Measurements from ENCODE around the gene HHAT. TPM values are rescaled to one million over a fixed set of nuclear protein-coding genes. Genes with fewer than 3 reads are reported as not detected.

HHAT gene
- polyA plus RNA-seq, 3 donors, result 1.1 to 1.6 (median 1.5) TPM

DNA sequence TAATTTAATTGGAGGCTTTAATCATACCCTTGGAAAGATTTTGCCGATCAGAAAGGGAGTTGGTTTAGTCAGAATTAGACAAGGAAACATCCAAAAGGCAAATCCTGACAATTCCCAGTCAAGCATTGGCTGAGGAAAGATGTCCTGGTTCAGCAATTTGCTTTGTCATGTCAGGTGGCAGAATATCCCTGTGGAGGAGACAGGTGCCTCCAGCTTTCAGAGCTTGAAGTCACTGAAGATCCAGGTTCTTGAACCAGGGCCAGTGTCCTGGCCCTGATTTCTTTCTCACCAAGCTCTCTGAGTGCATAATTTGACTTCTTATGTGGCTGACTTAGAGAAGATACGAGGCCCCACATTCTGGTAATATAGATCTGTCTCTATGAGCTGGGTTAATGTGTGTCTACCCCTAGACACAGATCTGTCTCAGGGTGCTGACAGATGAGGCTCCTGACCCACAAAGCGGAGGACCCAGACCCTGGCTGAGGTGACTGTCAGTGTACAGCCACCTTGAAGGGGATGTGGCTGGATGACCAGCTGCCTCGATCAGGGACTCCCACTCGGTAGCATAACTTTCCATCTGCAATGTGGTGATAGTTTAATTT, 118.9 kb downstream of the HHAT start:
- no peak for DNase-seq
- Histone ChIP-seq H3K27me3 (ENCODE audit: control insufficient read depth in 2 of 2, insufficient read depth in 2 of 2, low read length in 2 of 2) (no peaks in the 10 kb centered on the region), H3K79me2 (ENCODE audit: insufficient read depth, low read length) (no peaks in the 10 kb centered on the region), H3K27ac (ENCODE audit: low read depth in 1 of 2, low read length in 2 of 2) (no peak overlapping the region), H4K20me1 (ENCODE audit: insufficient read depth, low read length) (no peaks in the 10 kb centered on the region), H3K9me3 (replicated peaks in 1 of 2; ENCODE audit: control insufficient read depth in 1 of 2, insufficient read depth in 1 of 2, low read length in 2 of 2) (no peaks in the 10 kb centered on the region), H3K9ac (ENCODE audit: insufficient read depth, low read length, poor library complexity, severe bottlenecking) (no peak overlapping the region), H3K36me3 (replicated peaks in 1 of 2; ENCODE audit: control insufficient read depth in 1 of 2, insufficient read depth in 2 of 2, low read length in 2 of 2) (no peaks in the 10 kb centered on the region), H3K4me1 (ENCODE audit: control insufficient read depth in 1 of 2, insufficient read depth in 2 of 2, low read length in 2 of 2) (no peaks in the 10 kb centered on the region), H3K4me2 (replicated peaks; ENCODE audit: extremely low read depth, low read length, poor library complexity, severe bottlenecking) (no peak overlapping the region), H2AFZ (ENCODE audit: insufficient read depth, low read depth, low read length, poor library complexity, severe bottlenecking) (no peak overlapping the region), H3K4me3 (replicated peaks in 1 of 3; ENCODE audit: low read depth in 2 of 3, low read length in 3 of 3) (no peak overlapping the region)
- H3K9me3 Mint-ChIP-seq, result no peaks in the 10 kb centered on the region
- no peaks in the 10 kb centered on the region for H3K4me1 Mint-ChIP-seq
- H3K4me3 Mint-ChIP-seq, result no peak overlapping the region
- H3K36me3 Mint-ChIP-seq, result no peaks in the 10 kb centered on the region
- no peaks in the 10 kb centered on the region for H3K27me3 Mint-ChIP-seq (ENCODE audit: low read depth in 3 of 3)
- H3K27ac Mint-ChIP-seq, result no peak overlapping the region
- TF ChIP-seq, protein P1, sequence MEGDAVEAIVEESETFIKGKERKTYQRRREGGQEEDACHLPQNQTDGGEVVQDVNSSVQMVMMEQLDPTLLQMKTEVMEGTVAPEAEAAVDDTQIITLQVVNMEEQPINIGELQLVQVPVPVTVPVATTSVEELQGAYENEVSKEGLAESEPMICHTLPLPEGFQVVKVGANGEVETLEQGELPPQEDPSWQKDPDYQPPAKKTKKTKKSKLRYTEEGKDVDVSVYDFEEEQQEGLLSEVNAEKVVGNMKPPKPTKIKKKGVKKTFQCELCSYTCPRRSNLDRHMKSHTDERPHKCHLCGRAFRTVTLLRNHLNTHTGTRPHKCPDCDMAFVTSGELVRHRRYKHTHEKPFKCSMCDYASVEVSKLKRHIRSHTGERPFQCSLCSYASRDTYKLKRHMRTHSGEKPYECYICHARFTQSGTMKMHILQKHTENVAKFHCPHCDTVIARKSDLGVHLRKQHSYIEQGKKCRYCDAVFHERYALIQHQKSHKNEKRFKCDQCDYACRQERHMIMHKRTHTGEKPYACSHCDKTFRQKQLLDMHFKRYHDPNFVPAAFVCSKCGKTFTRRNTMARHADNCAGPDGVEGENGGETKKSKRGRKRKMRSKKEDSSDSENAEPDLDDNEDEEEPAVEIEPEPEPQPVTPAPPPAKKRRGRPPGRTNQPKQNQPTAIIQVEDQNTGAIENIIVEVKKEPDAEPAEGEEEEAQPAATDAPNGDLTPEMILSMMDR (IDR thresholded peaks at IDR 0.05), result no peak
- intact Hi-C loops (cut with micrococcal nuclease), result loop anchor here in 1 of 2 donors (5.0 kb wide), 1 partner anchor 390 kb away; no protein-coding TSS in a partner anchor
- 96% methylated on average over 3 of the region's 5 CpGs for WGBS (ENCODE audit: insufficient coverage)

DNA sequence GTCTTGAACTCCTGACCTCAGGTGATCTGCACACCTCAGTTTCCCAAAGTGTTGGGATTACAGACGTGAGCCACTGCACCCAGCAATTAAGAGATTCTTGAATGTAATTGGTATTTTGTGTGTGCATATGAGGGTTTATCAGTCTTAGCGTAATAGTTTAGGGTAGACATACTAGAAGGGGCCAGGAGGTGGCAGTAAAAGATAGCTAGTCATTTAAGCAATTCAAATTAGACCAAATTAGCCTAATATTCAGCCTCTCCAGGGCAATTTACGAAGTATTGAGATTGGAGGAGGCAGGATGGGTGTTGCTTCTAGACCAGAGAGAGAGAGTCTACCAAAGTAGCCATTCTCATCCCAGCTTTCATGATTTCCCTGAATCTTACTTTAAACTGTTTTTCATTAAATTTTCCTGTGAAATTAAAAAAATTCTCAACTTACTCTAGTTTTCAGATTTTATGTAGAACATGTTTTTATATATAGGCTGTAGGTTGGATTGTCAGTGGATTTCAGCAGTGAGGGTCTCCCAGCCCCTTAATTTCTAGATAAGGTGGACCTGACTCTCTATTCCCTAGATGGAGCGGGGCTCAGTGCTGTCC, 119.7 kb downstream of the HHAT start:
- Mint-ChIP-seq H3K36me3 (no peaks in the 10 kb centered on the region), H3K9me3 (no peaks in the 10 kb centered on the region), H3K4me3 (no peak overlapping the region), H3K27me3 (ENCODE audit: low read depth in 3 of 3) (no peaks in the 10 kb centered on the region), H3K27ac (no peak overlapping the region), H3K4me1 (no peaks in the 10 kb centered on the region)
- no peak for DNase-seq
- no peak overlapping the region for H3K27ac ChIP-seq (ENCODE audit: low read depth in 1 of 2, low read length in 2 of 2)
- H3K9me3 ChIP-seq (replicated peaks in 1 of 2; ENCODE audit: control insufficient read depth in 1 of 2, insufficient read depth in 1 of 2, low read length in 2 of 2), result no peaks in the 10 kb centered on the region
- H3K27me3 ChIP-seq (ENCODE audit: control insufficient read depth in 2 of 2, insufficient read depth in 2 of 2, low read length in 2 of 2), result no peaks in the 10 kb centered on the region
- no peaks in the 10 kb centered on the region for H3K79me2 ChIP-seq (ENCODE audit: insufficient read depth, low read length)
- H4K20me1 ChIP-seq (ENCODE audit: insufficient read depth, low read length), result no peaks in the 10 kb centered on the region
- no peak overlapping the region for H2AFZ ChIP-seq (ENCODE audit: insufficient read depth, low read depth, low read length, poor library complexity, severe bottlenecking)
- no CpG with 5 or more reads among the region's 4 CpGs for WGBS (ENCODE audit: insufficient coverage)
- no peak overlapping the region for H3K9ac ChIP-seq (ENCODE audit: insufficient read depth, low read length, poor library complexity, severe bottlenecking)
- no peaks in the 10 kb centered on the region for H3K4me1 ChIP-seq (ENCODE audit: control insufficient read depth in 1 of 2, insufficient read depth in 2 of 2, low read length in 2 of 2)
- intact Hi-C loops (cut with micrococcal nuclease), result loop anchor here in 1 of 2 donors (5.0 kb wide), 1 partner anchor 389 kb away; no protein-coding TSS in a partner anchor
- no peak overlapping the region for H3K4me3 ChIP-seq (replicated peaks in 1 of 3; ENCODE audit: low read depth in 2 of 3, low read length in 3 of 3)
- no peak overlapping the region for H3K4me2 ChIP-seq (replicated peaks; ENCODE audit: extremely low read depth, low read length, poor library complexity, severe bottlenecking)
- H3K36me3 ChIP-seq (replicated peaks in 1 of 2; ENCODE audit: control insufficient read depth in 1 of 2, insufficient read depth in 2 of 2, low read length in 2 of 2), result no peaks in the 10 kb centered on the region
- TF ChIP-seq, protein P1 (IDR thresholded peaks at IDR 0.05), result peak; percentile 23
